ENCODE measurements around the gene TMEM229B. TPM values are rescaled to one million over a fixed set of nuclear protein-coding genes. Genes with fewer than 3 reads are reported as not detected.

Gene TMEM229B
- total RNA-seq, 1 donor from 2014 or later = 1.7 TPM

DNA sequence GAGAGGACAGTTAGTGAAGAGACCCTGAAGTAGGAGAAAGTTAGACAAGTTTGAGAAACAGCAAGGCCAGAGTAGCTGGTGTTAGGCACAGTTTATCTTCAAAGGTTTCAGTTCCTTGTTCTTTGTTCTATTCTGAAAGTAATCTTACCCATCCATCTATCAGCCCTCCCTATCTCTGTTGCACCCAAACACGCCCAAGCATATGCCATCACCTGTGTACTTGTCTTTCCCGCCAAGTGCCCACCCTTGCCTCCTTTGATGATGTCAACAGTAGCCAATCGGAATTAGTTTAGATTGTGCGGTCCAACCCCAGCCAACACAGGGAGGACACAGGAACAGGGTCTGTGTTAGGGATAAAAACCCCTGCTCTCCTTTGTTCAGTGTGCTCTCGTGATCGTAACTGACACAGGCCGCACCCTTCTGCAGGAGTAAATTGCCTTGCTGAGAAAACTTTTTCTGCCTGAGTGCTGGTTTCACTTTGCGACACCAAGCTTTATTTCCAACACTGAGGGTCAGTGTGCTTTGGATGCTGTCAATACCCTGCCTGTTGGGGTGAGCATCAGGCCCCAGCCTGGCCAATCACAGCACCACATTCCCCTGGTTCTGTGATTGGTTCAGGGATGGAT lies 4.7 kb upstream of the TMEM229B start:
- TF ChIP-seq, protein P1, sequence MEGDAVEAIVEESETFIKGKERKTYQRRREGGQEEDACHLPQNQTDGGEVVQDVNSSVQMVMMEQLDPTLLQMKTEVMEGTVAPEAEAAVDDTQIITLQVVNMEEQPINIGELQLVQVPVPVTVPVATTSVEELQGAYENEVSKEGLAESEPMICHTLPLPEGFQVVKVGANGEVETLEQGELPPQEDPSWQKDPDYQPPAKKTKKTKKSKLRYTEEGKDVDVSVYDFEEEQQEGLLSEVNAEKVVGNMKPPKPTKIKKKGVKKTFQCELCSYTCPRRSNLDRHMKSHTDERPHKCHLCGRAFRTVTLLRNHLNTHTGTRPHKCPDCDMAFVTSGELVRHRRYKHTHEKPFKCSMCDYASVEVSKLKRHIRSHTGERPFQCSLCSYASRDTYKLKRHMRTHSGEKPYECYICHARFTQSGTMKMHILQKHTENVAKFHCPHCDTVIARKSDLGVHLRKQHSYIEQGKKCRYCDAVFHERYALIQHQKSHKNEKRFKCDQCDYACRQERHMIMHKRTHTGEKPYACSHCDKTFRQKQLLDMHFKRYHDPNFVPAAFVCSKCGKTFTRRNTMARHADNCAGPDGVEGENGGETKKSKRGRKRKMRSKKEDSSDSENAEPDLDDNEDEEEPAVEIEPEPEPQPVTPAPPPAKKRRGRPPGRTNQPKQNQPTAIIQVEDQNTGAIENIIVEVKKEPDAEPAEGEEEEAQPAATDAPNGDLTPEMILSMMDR (IDR thresholded peaks at IDR 0.05) = no peak
- Mint-ChIP-seq H3K36me3 (ENCODE audit: low read depth) (peaks cover 6% of the 10 kb centered on the region), H3K4me3 (ENCODE audit: unreplicated experiment) (no peak overlapping the region), H3K9me3 (ENCODE audit: low read depth) (peaks cover 11% of the 10 kb centered on the region), H3K4me1 (ENCODE audit: low read depth) (no peaks in the 10 kb centered on the region), H3K27me3 (ENCODE audit: low read depth) (peaks cover 5% of the 10 kb centered on the region), H3K27ac (ENCODE audit: unreplicated experiment) (no peak overlapping the region)
- DNase-seq (ENCODE audit: low spot score) = no peak

DNA sequence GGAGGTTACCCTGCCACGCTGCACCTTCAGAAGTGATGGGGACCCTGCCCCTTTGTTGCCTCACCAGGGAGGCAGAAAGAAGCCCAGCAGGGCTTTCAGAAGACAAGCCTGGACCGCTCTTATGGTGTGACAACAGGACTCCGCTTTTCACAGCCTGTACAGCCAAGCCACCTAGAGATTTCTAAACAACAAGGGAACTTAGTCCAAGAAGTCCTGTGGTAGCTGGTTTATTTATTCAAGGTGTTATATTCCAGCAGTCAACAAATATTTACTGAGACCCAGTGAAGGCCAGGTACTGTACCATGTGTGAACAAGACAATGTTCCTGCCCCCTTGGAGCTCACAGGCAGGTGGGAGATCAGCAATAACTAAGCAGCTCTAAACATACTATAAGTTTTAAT lies 4.0 kb upstream of the TMEM229B start:
- Mint-ChIP-seq H3K4me3 (ENCODE audit: unreplicated experiment) (no peak overlapping the region), H3K9me3 (ENCODE audit: low read depth) (peaks cover 11% of the 10 kb centered on the region), H3K4me1 (ENCODE audit: low read depth) (no peaks in the 10 kb centered on the region), H3K36me3 (ENCODE audit: low read depth) (peaks cover 6% of the 10 kb centered on the region), H3K27ac (ENCODE audit: unreplicated experiment) (no peak overlapping the region), H3K27me3 (ENCODE audit: low read depth) (peaks cover 5% of the 10 kb centered on the region)
- no peak for DNase-seq (ENCODE audit: low spot score)
- TF ChIP-seq, protein P1 (IDR thresholded peaks at IDR 0.05) = no peak

DNA sequence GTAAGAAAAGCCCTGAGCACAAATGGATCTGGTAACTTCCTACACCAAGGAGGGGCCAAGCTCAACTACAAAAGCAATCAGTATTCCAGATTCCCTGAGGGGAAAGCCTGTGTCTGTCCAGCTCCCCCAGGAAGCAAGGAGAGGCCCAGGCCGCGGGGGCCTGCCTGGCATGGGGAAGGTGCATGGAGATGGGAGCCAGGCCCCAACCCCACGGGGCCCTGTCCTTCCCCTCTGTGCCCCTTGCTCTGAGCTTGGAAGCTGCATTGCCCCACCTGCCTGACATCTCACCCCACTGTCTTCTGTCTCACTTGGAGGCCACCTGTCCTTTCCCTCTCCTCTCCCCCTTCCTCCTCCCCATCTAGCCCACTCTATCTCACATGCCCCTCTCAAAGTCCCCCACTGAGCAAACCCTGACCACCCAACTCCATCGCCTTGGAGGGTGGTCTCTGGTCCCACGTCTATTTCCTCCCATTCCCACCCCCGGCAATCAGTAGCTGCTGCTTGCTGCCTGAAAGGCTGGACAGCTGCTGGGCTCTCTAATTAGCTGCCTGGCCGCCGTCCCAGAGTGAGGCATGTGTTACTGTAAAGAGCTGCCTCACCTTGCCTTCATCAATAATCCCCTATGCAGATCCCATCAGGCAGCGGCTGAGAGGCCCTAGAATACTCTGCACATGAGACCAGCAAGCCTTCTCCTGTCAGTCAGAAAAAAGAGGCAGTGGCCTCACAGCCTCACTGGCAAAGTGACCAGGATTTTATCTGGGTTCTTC lies 3.4 kb upstream of the TMEM229B start:
- TF ChIP-seq, protein P1 (IDR thresholded peaks at IDR 0.05) = no peak
- peaks cover 5% of the 10 kb centered on the region for H3K4me1 Mint-ChIP-seq (ENCODE audit: low read depth)
- H3K27me3 Mint-ChIP-seq (ENCODE audit: low read depth) = peaks cover 5% of the 10 kb centered on the region
- no peak overlapping the region for H3K27ac Mint-ChIP-seq (ENCODE audit: unreplicated experiment)
- H3K9me3 Mint-ChIP-seq (ENCODE audit: low read depth) = peaks cover 11% of the 10 kb centered on the region
- no peak overlapping the region for H3K4me3 Mint-ChIP-seq (ENCODE audit: unreplicated experiment)
- DNase-seq (ENCODE audit: low spot score) = no peak
- H3K36me3 Mint-ChIP-seq (ENCODE audit: low read depth) = peaks cover 6% of the 10 kb centered on the region

DNA sequence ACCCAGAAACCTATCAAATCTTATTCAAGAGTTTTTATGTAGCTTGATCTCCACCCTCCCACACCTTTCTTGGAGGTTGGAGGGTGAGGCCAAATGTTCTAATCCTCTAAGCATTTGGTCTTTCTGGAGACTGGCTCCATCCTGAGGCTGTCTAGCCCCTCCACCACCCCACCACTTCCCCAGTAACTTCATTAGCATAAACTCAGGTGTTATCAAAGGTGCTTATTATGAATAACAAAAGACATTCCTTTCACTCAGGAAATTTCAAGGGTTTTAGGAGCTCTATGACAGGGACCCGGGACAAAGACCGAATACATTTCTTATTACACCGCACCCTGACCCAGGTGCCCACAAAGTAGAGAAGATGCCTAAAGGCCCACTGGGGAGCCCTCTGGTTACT lies 2.8 kb upstream of the TMEM229B start:
- no peak overlapping the region for H3K27ac Mint-ChIP-seq (ENCODE audit: unreplicated experiment)
- no peak overlapping the region for H3K4me3 Mint-ChIP-seq (ENCODE audit: unreplicated experiment)
- peaks cover 6% of the 10 kb centered on the region for H3K36me3 Mint-ChIP-seq (ENCODE audit: low read depth)
- peaks cover 11% of the 10 kb centered on the region for H3K9me3 Mint-ChIP-seq (ENCODE audit: low read depth)
- H3K27me3 Mint-ChIP-seq (ENCODE audit: low read depth) = peaks cover 5% of the 10 kb centered on the region
- TF ChIP-seq, protein P1 (IDR thresholded peaks at IDR 0.05) = no peak
- no peak for DNase-seq (ENCODE audit: low spot score)
- peaks cover 5% of the 10 kb centered on the region for H3K4me1 Mint-ChIP-seq (ENCODE audit: low read depth)

DNA sequence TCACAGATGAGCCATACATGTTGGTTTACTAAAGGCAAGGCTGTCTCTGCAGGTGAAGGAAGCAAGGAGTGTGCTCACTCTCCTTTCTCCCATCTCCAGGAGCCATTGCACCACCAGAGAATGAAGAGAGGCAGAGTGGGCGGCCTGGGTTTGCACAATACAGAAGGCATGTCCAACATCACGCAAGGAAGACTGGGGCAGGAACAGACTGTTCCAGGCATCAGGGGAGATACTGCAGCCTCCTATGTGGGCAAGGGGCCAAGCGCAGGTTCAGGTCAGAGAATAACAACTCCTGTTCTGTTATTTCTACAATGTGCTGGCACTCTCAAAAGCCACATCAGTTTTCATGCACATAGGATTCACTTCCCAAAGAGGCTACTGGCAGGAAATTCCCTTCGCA lies 1.7 kb upstream of the TMEM229B start:
- Mint-ChIP-seq H3K27ac (ENCODE audit: unreplicated experiment) (no peak overlapping the region), H3K36me3 (ENCODE audit: low read depth) (peaks cover 6% of the 10 kb centered on the region), H3K27me3 (ENCODE audit: low read depth) (peaks cover 5% of the 10 kb centered on the region), H3K4me1 (ENCODE audit: low read depth) (peaks cover 15% of the 10 kb centered on the region), H3K4me3 (ENCODE audit: unreplicated experiment) (no peak overlapping the region), H3K9me3 (ENCODE audit: low read depth) (peaks cover 11% of the 10 kb centered on the region)
- TF ChIP-seq, protein P1 (IDR thresholded peaks at IDR 0.05) = no peak
- DNase-seq (ENCODE audit: low spot score) = no peak
